ENCODE measurements around the gene CRELD2.

- TF ChIP-seq PRDM10 (tag by site-specific recombination; IDR thresholded peaks at IDR 0.05) = no peak
- TF ChIP-seq ATF2 (tag by site-specific recombination; IDR thresholded peaks at IDR 0.05; ENCODE audit: low read depth) = no peak
- TF ChIP-seq CTCF (tag by site-specific recombination; IDR thresholded peaks at IDR 0.05) = no peak
Measured at GRCh38 chr22:49948958-49949913, 30.8 kb downstream of the CRELD2 start.

Measured in HEK293 (cell line).